Neural cell (in vitro differentiated cells): Measurements from ENCODE around the gene FPGS.

ENCODE experiments used
- EZH2 ChIP-seq: fragments of 200-600, 300-800 bp; shearing (Covaris generic), sonication (generic); IDR thresholded peaks from 2 replicates; pipeline ENCODE4 v1.6.1; 2014; ENCODE audit warnings: antibody characterized with exemption, low read length, borderline replicate concordance, mild to moderate bottlenecking; ENCODE audit not compliant: insufficient read depth, poor library complexity, severe bottlenecking
- POLR2AphosphoS5 ChIP-seq: IDR thresholded peaks from 2 replicates; pipeline ENCODE4 v1.6.1; 2012
- SMC3 ChIP-seq: fragments of 450-650 bp; conservative IDR thresholded peaks from 2 replicates; pipeline ENCODE4 v1.6.1; 2014; ENCODE audit warnings: antibody characterized with exemption, mild to moderate bottlenecking, moderate library complexity; ENCODE audit not compliant: poor library complexity
- TF ChIP-seq, protein P1 (sequence below): fragments of 450-650 bp; IDR thresholded peaks from 2 replicates; pipeline ENCODE4 v1.5.1; 2014; ENCODE audit warnings: antibody characterized with exemption, mild to moderate bottlenecking, moderate library complexity; ENCODE audit not compliant: poor library complexity, severe bottlenecking

DNA sequence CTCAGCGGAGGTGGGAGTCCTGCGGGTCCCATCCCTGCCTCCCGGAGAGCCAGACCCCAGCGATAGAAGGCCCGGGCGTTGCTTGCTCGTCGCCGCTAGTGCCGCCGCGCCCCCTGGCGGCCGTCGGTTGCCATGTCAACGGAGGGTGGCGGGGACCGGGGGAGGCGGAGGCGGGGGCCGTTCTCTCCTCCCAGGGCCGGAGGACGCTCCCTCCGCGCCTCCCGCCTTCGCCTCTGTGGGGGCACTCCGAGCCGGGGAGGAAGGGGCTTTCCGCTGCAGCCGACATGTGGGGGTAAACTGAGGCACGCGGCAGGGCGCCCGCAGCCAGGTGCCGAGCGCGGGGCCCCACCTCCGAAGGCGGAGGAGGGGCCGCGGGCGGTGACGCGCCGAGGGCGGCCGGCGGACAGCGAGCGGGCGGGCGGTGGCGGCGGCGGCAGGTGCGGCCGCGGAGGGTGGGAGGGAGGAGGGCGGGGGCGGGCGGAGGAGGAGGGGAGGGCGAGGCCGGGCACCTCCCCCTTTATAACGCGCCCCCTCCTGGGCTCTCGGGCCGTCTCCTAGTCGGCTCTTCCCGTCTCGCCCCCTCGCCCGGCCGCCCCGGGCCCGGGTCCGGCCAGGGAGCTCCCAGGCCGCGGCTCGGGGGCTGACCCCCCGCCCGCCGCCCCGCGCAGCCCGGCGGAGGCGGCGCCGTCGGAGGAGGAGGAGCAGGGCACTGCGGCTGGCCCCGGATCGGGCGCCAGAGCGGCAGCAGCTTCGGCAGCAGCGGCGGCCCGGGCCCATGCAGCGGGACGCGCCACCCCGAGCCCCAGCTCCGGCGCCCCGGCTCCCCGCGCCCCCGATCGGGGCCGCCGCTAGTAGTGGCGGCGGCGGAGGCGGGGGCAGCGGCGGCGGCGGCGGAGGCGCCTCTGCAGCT is 17.4 kb upstream of the FPGS start:
- TF ChIP-seq, protein P1, sequence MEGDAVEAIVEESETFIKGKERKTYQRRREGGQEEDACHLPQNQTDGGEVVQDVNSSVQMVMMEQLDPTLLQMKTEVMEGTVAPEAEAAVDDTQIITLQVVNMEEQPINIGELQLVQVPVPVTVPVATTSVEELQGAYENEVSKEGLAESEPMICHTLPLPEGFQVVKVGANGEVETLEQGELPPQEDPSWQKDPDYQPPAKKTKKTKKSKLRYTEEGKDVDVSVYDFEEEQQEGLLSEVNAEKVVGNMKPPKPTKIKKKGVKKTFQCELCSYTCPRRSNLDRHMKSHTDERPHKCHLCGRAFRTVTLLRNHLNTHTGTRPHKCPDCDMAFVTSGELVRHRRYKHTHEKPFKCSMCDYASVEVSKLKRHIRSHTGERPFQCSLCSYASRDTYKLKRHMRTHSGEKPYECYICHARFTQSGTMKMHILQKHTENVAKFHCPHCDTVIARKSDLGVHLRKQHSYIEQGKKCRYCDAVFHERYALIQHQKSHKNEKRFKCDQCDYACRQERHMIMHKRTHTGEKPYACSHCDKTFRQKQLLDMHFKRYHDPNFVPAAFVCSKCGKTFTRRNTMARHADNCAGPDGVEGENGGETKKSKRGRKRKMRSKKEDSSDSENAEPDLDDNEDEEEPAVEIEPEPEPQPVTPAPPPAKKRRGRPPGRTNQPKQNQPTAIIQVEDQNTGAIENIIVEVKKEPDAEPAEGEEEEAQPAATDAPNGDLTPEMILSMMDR, result peak; percentile 84
- TF ChIP-seq POLR2AphosphoS5 (no peak), EZH2 (no peak), SMC3 (peak; percentile 91)
